DMS53 treated with DMSO at 0.1 percent for 48 hours (cell line): Measurements from ENCODE around the gene MAGEA11.
"Not testable (repeated sequence)": the region's sequence is repeated elsewhere in the genome, so short reads cannot be mapped to it uniquely, and the experiment has no call there.

Experiments
- DNase-seq: peaks from one replicate; lab custom pipeline; 2025; ENCODE audit not compliant: unreplicated experiment; lab: John Stamatoyannopoulos, UW

The MAGEA11 gene

GRCh38 chrX:149717803-149718202, 5.9 kb downstream of the MAGEA11 start:
- DNase-seq, result no peak

- DNase-seq, result no peak
Observed at GRCh38 chrX:149718757-149719156, 6.9 kb downstream of the MAGEA11 start.

GRCh38 chrX:149720021-149720689, 8.3 kb downstream of the MAGEA11 start:
- no peak for DNase-seq

GRCh38 chrX:149721241-149721640, 9.4 kb downstream of the MAGEA11 start:
- not testable (repeated sequence) for DNase-seq

GRCh38 chrX:149721778-149722177, 9.9 kb downstream of the MAGEA11 start:
- DNase-seq, result no peak

- not testable (repeated sequence) for DNase-seq
Observed at GRCh38 chrX:149723583-149724118, 11.8 kb downstream of the MAGEA11 start.

- not testable (repeated sequence) for DNase-seq
Observed at GRCh38 chrX:149727308-149727707, 15.4 kb downstream of the MAGEA11 start.

- DNase-seq, result not testable (repeated sequence)
Observed at GRCh38 chrX:149742269-149742668, 30.4 kb downstream of the MAGEA11 start.

- not testable (repeated sequence) for DNase-seq
Observed at GRCh38 chrX:149746390-149747007, 34.6 kb downstream of the MAGEA11 start.

- DNase-seq, result no peak
Observed at GRCh38 chrX:149757206-149758067, 45.6 kb downstream of the MAGEA11 start.

- DNase-seq, result no peak
Observed at GRCh38 chrX:149758068-149758714, 46.3 kb downstream of the MAGEA11 start.

GRCh38 chrX:149758715-149759078, 46.8 kb downstream of the MAGEA11 start:
- not testable (repeated sequence) for DNase-seq

- DNase-seq, result no peak
Observed at GRCh38 chrX:149759824-149760223, 48.0 kb downstream of the MAGEA11 start.

GRCh38 chrX:149760965-149761364, 49.1 kb downstream of the MAGEA11 start:
- DNase-seq, result no peak

GRCh38 chrX:149761858-149762674, 50.2 kb downstream of the MAGEA11 start:
- DNase-seq, result not testable (repeated sequence)

- no peak for DNase-seq
Observed at GRCh38 chrX:149762696-149763614, 51.1 kb downstream of the MAGEA11 start.
